ENCODE data around the gene GGT6.

GRCh38 chr17:4596636-4597380 lies 36.4 kb upstream of the GGT6 start:
- TF ChIP-seq CTCF (IDR thresholded peaks at IDR 0.05) (no peak), POLR2A (IDR thresholded peaks at IDR 0.05) (no peak)
